K562 (cell line): ENCODE results near the gene MAP3K6. TPM values are rescaled to one million over a fixed set of nuclear protein-coding genes. Genes with fewer than 3 reads are reported as not detected.

Source experiments
- CTCFL ChIP-seq: IDR thresholded peaks from 2 replicates; pipeline ENCODE4 v1.6.1; 2011; ENCODE audit warnings: borderline replicate concordance, low read depth, mild to moderate bottlenecking, moderate library complexity, low read length; ENCODE audit not compliant: insufficient read depth, poor library complexity, severe bottlenecking
- ELF2 ChIP-seq: fragments of 250-450 bp; sonication (Bioruptor Pico); IDR thresholded peaks from 2 replicates; pipeline ENCODE4 v1.5.0; 2021; ENCODE audit warnings: mild to moderate bottlenecking
- FOXA3 ChIP-seq, 2 experiments: fragments of 450-650 bp in 1 of 2; sonication (generic) in 1 of 2; formaldehyde crosslinking; IDR thresholded peaks in 1 of 2; conservative IDR thresholded peaks in 1 of 2; 2 replicates each; pipeline versions ENCODE4 v1.4.0 to v1.8.0; 2020 to 2022; ENCODE audit warnings: mild to moderate bottlenecking in 2 of 2, missing genetic modification reagents in 1 of 2
- HMG20B ChIP-seq: fragments of 250-450 bp; sonication (Bioruptor Pico); IDR thresholded peaks from 2 replicates; pipeline ENCODE4 v1.5.0; 2021; ENCODE audit warnings: mild to moderate bottlenecking
- HNRNPL ChIP-seq: fragments of 200-400 bp; formaldehyde crosslinking; IDR thresholded peaks from 2 replicates; pipeline ENCODE4 v1.6.1; 2017; ENCODE audit warnings: low read depth, mild to moderate bottlenecking, low read length
- JUND ChIP-seq, 2 experiments: IDR thresholded peaks; 2 replicates in 1 of 2; 3 replicates in 1 of 2; pipeline ENCODE4 v1.6.1; 2011; ENCODE audit warnings: borderline replicate concordance in 2 of 2, low read depth in 2 of 2, low read length in 2 of 2, improper control_type of control experiment in 1 of 2, missing biosample characterization in 1 of 2, missing genetic modification characterization in 1 of 2, missing genetic modification reagents in 1 of 2
- KAT7 ChIP-seq: sonication (generic); formaldehyde crosslinking; IDR thresholded peaks from 2 replicates; pipeline ENCODE4 v1.8.0; 2022; ENCODE audit warnings: missing genetic modification reagents, mild to moderate bottlenecking, borderline replicate concordance
- POLR3A ChIP-seq: IDR thresholded peaks from 2 replicates; pipeline ENCODE4 v1.6.1; 2011; ENCODE audit warnings: borderline replicate concordance, mild to moderate bottlenecking, moderate library complexity; ENCODE audit not compliant: insufficient read length, insufficient read depth; ENCODE audit errors: extremely low read depth
- RNF2 ChIP-seq: sonication (generic); IDR thresholded peaks from 2 replicates; pipeline ENCODE4 v1.6.1; 2016
- SAP30 ChIP-seq: fragments of 200-600 bp; sonication (generic); IDR thresholded peaks from 2 replicates; pipeline ENCODE4 v1.6.1; 2012; ENCODE audit warnings: borderline replicate concordance, low read depth, mild to moderate bottlenecking, moderate library complexity, low read length, control low read depth, inconsistent platforms; ENCODE audit not compliant: insufficient read depth, poor library complexity, severe bottlenecking
- TBL1XR1 ChIP-seq, 2 experiments: IDR thresholded peaks; 2 replicates each; pipeline ENCODE4 v1.6.1; 2012; ENCODE audit warnings: improper control_type of control experiment in 2 of 2, low read length in 2 of 2, mild to moderate bottlenecking in 1 of 2
- THRB ChIP-seq: fragments of 450-650 bp; formaldehyde crosslinking; conservative IDR thresholded peaks from 2 replicates; pipeline ENCODE4 v1.4.0; 2022; ENCODE audit warnings: mild to moderate bottlenecking, missing genetic modification characterization
- ZBTB5 ChIP-seq: fragments of 450-650 bp; IDR thresholded peaks from 2 replicates; pipeline ENCODE4 v1.6.1; 2017; ENCODE audit warnings: antibody characterized with exemption
- ZEB2 ChIP-seq: fragments of 450-650 bp; IDR thresholded peaks from 2 replicates; pipeline ENCODE4 v1.6.1; 2016
- ZNF395 ChIP-seq: fragments of 200-800 bp; sonication (Bioruptor generic); IDR thresholded peaks from 2 replicates; pipeline ENCODE4 v1.6.1; 2017; ENCODE audit warnings: missing genetic modification characterization, missing compliant biosample characterization
- ZNF431 ChIP-seq: sonication (generic); formaldehyde crosslinking; IDR thresholded peaks from 2 replicates; pipeline ENCODE4 v1.8.0; 2022; ENCODE audit warnings: mild to moderate bottlenecking, missing genetic modification reagents
- polyA plus RNA-seq, 8 experiments: library from polyadenylated mRNA; depleted of rRNA in 4 of 8; stranded (reverse) in 5 of 8; unstranded in 3 of 8; fragments of >200 nt; fragmentation: Nextera tagmentation in 2 of 8; fragmentation: Illumina TruSeq in 1 of 8; extraction: Ambion mirVana in 2 of 8; extraction: Trizol in 1 of 8; gene quantifications; 2 replicates each; pipeline versions ENCODE4 v1.2.1 to v1.2.3, GENCODE V29; 2011 to 2014; ENCODE audit warnings: inconsistent platforms in 1 of 8, missing spikeins in 1 of 8
- total RNA-seq, 7 experiments: library from RNA; depleted of rRNA in 6 of 7; stranded (reverse); fragments of >200 nt in 6 of 7; fragmentation: Illumina TruSeq in 2 of 7; extraction: Trizol in 2 of 7; gene quantifications; 2 replicates each; pipeline versions ENCODE4 v1.2.1 to v1.2.3, GENCODE V29; 2011 to 2021; ENCODE audit warnings: low replicate concordance in 1 of 7

MAP3K6 gene
- total and polyA plus RNA-seq, 9 of the 15 experiments (the other 6 are each of a cell fraction or from before 2014, with no cell fraction given): 0.99 to 21.9 (median 7.0) TPM

- TF ChIP-seq THRB (CRISPR knock-in tag) (no peak), KAT7 (CRISPR knock-in tag) (peak; percentile 26; the same call in 1 of the 2 replicates), ZNF395 (CRISPR knock-in tag) (no peak), TBL1XR1 (IDR thresholded peaks at IDR 0.05; ENCODE audit: low read length in 2 of 2) (0 out of 4 replicates have a peak, but pooled peaks of 1 of the 2 experiments have one; percentile 42), RNF2 (0 out of 2 replicates have a peak, but pooled peaks have one; percentile 8), FOXA3 (CRISPR knock-in tag; conservative IDR thresholded peaks at IDR 0.05 in 1 of 2, IDR thresholded peaks at IDR 0.05 in 1 of 2) (no peak), ZEB2 (no peak), SAP30 (peak; percentile 82), JUND (IDR thresholded peaks at IDR 0.05; ENCODE audit: borderline replicate concordance, low read depth, low read length) (no peak; the same call in 1 of the 2 replicates), JUND (tag; IDR thresholded peaks at IDR 0.05; ENCODE audit: borderline replicate concordance, low read depth, low read length) (peak; percentile 9; the same call in 1 of the 3 replicates), CTCFL (peak; percentile 99), POLR3A (no peak), HNRNPL (peak; percentile 19; the same call in 1 of the 2 replicates), ZBTB5 (peak; percentile 46; the same call in 1 of the 2 replicates), ZNF431 (CRISPR knock-in tag) (no peak), ELF2 (CRISPR knock-in tag) (no peak), HMG20B (CRISPR knock-in tag) (no peak)
These were observed at the start of gene MAP3K6 (continued) for GRCh38 chr1:27366411-27367159.
